Left forelimb (tissue), 1 donor: ENCODE results near the gene CNGB1.
A peak's percentile ranks its signal among the peaks of the same experiment; 100 is the strongest.

Experiments used
- DNase-seq: peaks from one replicate; pipeline ENCODE4 v3.0.0-alpha.2; 2018; ENCODE audit warnings: low spot score

The CNGB1 gene

DNA sequence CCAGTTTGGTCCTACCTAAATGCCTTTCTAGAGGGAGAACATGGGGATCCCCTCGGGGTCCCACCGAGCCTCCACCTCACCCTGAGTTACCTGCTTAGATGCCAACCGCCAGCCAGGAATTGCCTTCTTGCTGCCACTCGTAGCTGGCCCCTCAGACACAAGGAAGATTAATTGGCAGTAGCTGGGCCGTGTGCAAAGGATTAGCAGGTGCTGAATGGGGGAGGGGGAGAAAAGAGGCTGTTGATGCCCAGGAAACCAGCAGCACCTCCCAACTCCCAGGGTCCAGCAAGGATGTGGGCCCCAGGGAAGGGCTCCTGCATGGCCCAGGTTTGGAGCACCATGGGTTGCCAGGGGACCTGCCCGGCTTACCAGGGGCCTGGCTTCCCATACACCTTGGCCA lies at the start of gene CNGB1:
Gene CNGB1, minus strand, starts transcription at position 159 of the 400 bp plus-strand sequence. CDS start 3,842 bp downstream, outside the sequence.
- DNase-seq: no peak

- peak; percentile 33 for DNase-seq
Measured at GRCh38 chr16:58019866-58020538, 49.1 kb upstream of the CNGB1 start.

GRCh38 chr16:58018803-58019202 lies 47.9 kb upstream of the CNGB1 start:
- DNase-seq: peak; percentile 59

DNA sequence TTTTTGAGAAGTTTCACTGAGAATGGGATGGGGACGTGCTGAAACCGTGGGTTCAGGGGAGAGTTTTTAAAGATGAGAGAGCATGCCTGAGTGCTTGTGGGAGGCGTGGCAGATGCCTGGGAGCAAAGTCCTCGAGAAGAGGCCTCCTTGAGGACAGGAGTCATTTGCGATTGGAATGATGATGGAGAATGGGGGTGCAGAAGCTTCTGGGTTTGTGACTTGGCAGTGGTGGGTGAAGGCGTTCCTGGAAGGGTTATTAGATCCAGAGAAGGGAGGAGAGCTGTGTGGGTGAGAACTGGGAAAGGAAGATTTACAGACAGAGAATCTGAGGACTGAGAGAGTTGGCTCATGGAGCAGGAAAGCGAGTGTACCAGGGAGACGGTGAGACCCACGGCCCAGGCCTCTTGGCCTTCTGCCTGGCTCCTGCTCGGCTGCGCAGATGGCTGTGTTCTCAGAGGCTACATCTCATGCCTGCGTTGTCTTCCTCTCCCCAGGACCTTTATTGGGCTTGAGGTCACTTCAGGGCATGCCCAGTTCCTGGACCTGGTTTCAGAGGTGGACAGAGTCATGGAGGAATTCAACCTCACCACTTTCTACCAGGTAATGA lies 46.0 kb upstream of the CNGB1 start:
- peak; percentile 34 for DNase-seq

DNA sequence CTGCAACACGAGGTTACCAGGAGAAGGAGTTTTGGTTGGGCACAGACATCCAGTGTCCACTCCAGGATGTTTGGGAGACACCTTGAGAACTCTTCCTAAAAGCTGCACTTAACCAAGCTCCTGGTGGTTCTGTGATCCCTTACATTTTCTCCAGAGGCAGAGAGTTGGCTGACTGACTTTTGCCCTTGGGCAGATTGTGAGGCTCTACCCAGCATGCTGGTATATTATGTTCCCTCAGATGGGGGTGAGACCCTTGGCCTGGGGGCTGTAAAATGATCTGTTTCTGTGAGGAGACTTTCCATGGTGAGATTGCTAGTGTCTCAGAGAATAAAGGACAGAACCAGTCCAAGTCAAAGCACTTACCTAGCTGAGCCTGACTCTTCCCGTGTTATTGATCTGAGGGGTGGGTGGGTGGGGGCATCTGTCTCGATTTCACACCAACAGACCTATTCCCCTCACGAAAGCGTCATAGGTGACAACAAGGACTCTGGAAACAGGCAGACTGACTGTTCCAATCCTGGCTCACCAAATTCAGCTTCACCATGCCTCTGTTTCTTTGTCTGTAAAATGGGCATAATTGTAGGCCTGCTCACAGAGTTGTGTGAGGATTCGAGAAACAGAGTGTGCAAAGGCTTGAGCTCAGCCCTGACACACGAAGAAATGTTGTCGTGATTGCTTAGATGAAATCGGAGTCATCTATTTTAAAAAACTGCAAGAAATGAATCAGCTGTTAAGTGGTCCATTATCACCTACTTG lies 42.5 kb upstream of the CNGB1 start:
- peak; percentile 30 for DNase-seq

- peak; percentile 34 for DNase-seq
Measured at GRCh38 chr16:58012481-58012880, 41.6 kb upstream of the CNGB1 start.

GRCh38 chr16:58011652-58012051 lies 40.7 kb upstream of the CNGB1 start:
- DNase-seq: peak; percentile 8

GRCh38 chr16:58010886-58011285 lies 40.0 kb upstream of the CNGB1 start:
- DNase-seq: peak; percentile 47

DNA sequence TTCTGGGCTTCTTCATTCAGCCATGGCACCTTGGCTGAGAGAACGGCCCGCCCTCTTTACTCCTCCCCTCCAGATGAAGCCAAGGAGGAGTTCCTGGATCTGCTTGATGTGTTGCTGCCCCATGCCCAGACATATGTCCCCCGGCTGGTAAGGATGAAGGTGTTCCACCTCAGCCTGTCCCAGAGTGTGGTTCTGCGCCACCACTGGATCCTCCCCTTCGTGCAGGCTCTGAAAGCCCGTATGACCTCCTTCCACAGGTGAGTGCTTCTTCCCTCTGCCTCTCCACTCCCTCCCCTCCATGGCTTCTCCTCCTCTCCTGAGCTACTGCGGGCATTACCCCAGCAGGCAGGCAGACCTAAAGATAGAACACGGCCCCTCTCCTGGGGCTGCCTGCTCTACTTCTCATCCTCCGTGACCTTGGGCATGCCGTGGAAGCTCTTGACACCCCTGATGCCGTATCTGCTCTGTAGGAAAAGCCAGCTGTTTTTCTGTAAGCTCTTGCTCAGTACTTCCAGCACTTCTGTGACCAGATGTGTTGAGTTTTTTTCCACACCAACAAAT lies 39.0 kb upstream of the CNGB1 start:
- peak; percentile 44 for DNase-seq

DNA sequence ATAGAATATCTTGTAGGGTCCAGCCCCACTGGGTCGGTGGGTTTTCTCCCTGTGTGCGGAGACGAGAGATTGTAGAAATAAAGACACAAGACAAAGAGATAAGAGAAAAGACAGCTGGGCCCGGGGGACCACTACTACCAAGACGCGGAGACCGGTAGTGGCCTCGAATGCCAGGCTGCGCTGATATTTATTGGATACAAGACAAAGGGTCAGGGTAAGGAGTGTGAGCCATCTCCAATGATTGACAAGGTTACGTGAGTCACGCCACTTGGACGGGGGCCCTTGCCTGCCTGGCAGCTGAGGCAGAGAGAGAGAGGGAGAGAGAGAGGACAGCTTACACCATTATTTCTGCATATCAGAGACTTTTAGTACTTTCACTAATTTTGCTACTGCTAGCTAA lies 33.8 kb upstream of the CNGB1 start:
- peak; percentile 49 for DNase-seq

DNA sequence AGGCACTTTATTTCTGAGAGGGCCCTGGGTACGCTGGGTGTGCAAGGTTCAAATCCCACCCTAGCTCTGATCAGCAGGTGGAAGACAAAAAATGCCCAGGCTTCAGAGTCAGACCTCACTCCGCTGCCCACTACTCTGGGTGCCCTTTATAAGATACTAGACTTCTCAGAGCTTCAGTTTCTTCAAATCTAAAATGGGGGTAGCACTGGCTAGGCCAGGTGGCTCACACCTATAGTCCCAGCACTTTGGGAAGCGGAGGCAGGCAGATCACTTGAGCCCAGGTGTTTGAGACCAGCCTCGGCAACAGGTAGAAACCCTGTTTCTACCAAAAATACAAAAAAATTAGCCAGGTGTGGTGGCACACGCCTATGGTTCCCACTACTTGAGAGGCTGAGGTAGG lies 32.0 kb upstream of the CNGB1 start:
- DNase-seq: peak; percentile 23

DNA sequence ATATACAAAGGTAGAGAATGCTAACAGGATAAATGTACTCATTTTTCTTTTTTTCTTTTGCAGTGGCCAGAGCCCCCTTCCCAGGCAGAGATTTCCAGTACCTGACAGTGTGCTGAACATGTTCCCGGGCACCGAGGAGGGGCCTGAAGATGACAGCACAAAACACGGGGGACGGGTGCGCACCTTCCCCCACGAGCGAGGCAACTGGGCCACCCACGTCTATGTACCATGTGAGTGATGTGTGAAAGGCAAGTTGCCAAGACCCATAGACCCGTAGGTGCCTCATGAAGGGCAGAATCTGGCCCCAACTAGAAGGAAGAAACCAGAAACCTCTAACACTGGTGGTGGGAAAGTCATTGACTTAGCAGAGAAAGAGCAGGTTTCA lies 31.5 kb upstream of the CNGB1 start:
- DNase-seq: peak; percentile 55

- peak; percentile 34 for DNase-seq
Measured at GRCh38 chr16:58001781-58002415, 31.0 kb upstream of the CNGB1 start.

DNA sequence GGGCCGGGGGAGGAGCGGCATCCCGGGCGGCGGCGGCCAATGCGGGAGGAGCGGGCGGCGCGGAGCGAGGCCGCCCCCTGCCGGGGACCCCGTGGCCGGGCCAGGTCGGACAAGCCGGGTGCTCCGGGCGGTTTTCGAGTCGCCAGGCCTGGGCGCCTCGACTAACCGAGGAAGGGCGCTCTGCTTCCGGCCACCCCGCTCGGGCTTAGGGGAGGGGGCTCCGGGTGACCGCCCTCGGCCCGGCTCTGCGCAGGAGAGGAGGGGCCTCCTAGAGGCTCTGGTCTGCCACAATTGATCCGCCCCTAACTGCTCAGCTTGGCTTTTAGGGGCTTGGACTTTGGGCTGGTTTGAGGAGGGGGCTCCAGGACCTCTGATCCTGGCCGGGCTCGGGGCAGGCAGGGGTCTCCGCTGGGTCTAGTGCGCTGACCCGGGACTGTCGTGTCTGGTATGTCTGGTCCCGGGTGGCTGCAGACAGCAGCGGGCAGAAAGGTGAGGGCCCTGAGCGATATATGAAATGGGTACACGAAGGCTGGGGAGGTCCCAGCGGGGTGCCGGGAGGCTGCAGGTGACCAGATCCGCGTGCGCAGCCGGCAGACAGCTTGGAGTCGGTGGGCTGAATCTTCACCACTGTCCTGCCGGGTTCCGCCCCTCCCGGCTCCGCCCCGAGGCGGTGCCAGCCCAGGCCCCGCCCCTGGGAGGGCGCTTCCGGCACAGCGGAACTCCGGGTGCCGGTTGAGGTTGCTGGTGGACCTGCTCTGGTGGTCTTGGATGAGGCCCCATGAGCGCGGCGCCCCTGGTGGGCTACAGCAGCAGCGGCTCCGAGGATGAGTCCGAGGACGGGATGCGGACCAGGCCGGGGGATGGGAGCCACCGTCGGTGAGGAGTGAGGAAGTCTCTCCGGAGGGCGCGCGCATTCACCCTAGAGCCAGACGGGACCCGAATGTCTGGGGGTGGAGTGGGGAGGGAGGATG lies 30.1 kb upstream of the CNGB1 start, which contains the start of gene USB1:
Gene USB1, plus strand, starts transcription at position 702 of the 971 bp plus-strand sequence. Its CDS starts 77 bp downstream, at position 779.
- peak; percentile 93 for DNase-seq

GRCh38 chr16:57999971-58000705 lies 29.2 kb upstream of the CNGB1 start, which contains the start of gene ZNF319:
Gene ZNF319 (minus strand): TSS chr16:58000672. CDS start chr16:57998265, 2,407 bp downstream.
- peak; percentile 67 for DNase-seq

DNA sequence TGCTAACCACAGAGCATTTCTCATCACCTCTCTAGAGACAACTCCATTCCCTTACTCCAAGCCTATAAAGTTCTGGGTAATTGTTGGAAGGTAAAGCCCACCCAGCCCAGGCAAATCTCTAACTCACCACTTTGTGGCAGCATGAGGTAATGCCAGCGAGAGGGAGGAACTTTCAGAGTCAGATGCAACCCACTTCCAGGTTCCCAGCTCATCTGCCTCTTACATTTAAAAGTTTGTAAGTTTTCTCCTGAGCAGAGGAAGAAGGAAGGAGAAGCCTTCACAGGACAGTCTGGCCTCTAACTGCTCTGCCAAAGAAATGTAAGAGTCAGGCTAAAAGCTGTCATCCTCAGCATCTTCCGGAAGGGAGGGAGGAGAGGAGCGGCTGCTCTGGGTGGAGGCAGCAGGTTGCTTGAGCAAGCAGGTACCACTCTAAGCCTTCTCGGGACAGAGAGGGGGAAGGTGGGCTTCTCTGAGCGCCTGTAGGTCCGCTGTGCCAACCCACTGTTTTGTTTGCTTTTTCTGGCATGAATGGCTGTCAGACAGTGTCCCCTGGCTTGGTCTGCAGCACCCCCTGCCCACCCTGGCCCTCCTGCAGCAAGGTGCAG lies 28.5 kb upstream of the CNGB1 start:
- DNase-seq: peak; percentile 64

DNA sequence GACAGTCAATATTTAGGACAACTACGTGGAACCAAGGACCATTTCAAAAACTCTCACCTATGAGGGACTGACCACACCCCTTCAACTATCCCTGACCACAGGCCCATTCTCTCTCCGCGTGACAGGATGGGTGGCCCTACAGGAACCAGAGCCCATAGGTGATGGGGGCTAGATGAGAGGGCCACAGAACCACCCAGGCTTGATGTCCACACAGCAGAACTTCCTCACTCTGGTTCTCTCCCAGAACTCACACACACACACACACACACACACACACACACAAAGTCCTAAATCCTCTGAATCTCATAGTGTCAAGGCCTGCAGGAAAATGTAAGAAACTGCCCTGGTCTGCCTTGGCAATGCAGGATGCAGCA lies 28.1 kb upstream of the CNGB1 start:
- no peak for DNase-seq

DNA sequence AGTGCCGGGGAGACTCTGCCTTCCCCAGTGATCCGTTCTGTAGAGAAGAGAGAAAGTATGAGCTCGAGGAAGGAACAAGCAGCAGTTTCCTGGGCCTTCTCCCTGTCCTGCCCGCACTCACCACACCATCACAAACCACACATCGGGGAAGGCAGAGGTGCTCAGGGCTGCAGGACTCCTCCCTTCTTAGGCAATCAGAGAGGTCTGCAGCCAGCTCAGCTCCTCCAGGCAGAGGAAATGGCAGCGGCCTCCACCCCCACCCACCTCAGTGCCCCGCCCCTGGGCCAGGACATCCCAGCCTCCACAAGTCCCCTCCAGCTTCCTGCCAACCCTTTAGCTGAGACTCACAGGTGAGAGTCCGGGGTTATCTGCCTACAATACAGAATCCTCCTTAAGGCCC lies 27.6 kb upstream of the CNGB1 start:
- peak; percentile 54 for DNase-seq

DNA sequence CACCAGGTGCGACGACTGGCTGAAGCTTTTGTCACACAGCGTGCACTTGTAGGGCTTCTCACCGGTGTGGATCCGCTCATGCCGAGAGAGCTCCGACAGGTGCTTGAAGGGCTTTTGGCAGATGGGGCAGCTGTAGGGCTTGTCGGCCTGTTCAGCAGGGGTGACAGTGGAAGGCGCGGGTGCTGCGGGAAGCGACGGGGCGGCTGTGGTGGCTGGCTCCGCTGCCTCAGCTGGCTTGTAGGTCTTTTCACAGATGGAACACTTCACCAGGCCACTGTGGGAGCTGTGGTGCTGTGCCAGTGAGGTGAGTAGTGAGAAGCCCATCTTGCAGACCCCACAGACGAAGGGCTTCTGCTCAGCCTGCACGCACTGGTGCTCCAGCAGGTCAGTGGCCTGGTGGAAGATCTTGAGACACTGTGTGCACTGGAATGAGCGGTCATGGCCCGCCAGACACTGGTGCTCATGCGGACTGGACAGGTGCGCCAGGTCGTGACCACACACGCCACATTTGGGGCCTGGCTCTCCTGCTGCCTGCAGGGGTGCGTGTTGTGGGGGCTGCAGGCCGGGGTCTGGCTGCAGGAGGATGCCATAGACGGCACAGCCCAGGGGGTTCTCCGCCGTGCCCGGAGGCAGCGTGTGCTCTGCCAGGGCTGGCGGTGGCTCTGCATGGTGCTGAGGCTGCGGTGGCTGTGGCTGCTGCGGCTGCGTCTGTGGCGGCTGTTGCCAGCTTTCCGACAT lies 26.8 kb upstream of the CNGB1 start:
- peak; percentile 49 for DNase-seq
